A549 (cell line): ENCODE measurements around the gene DLG2. TPM values are rescaled to one million over a fixed set of nuclear protein-coding genes. Genes with fewer than 3 reads are reported as not detected.

ENCODE experiments used
- ATAC-seq, 2 experiments: fragments of 200-7000 bp in 1 of 2; fragments of >200 bp in 1 of 2; cut with Nextera tagmentation in 1 of 2; cut with Tn5 transposase in 1 of 2; 3 replicates each; pipeline versions ENCODE4 v1.8.0 to v1.9.1; 2018 to 2020; ENCODE audit warnings: mild to moderate bottlenecking in 1 of 2, moderate library complexity in 1 of 2
- CTCF ChIA-PET: fragments of 300-600 bp; sonication (Branson Sonifier 250); formaldehyde crosslinking; extraction: SDS; loops from one replicate; lab custom pipeline; 2021; ENCODE audit warnings: antibody characterized with exemption, inconsistent platforms; lab: Yijun Ruan, JAX
- POLR2A ChIA-PET: fragments of 350-600 bp; formaldehyde crosslinking; extraction: SDS; loops from one replicate; lab custom pipeline; 2021; ENCODE audit warnings: antibody characterized with exemption, inconsistent platforms; lab: Yijun Ruan, JAX
- DNase-seq, 2 experiments: peaks; one replicate each; pipeline versions ENCODE4 v3.0.0 to v3.0.0-alpha.2; 2011 to 2016; ENCODE audit warnings: low read depth in 1 of 2, low spot score in 1 of 2
- FAIRE-seq: peaks from 2 replicates; lab custom pipeline; 2011; peaks lifted over from hg19 to GRCh38; lab: Jason Lieb, UNC
- H3K27ac ChIP-seq, 2 experiments: fragments of >200 bp; sonication (Bioruptor Twin); formaldehyde crosslinking; 3 replicates each; pipeline ENCODE4 v1.5.1; 2016 to 2017
- H3K4me1 ChIP-seq: fragments of >200 bp; sonication (Bioruptor Twin); formaldehyde crosslinking; 3 replicates; pipeline ENCODE4 v1.6.1; 2016
- H3K4me2 ChIP-seq: fragments of >200 bp; sonication (Bioruptor Twin); formaldehyde crosslinking; 3 replicates; pipeline ENCODE4 v1.6.1; 2016
- H3K4me3 ChIP-seq: fragments of >200 bp; sonication (Bioruptor Twin); formaldehyde crosslinking; 3 replicates; pipeline ENCODE4 v1.5.1; 2016
- H3K9me3 ChIP-seq: fragments of >200 bp; sonication (Bioruptor Twin); formaldehyde crosslinking; 3 replicates; pipeline ENCODE4 v1.6.1; 2016
- BHLHE40 ChIP-seq: IDR thresholded peaks from 2 replicates; pipeline ENCODE4 v1.6.1; 2012; ENCODE audit warnings: low read depth, low read length, inconsistent platforms
- CBX8 ChIP-seq: fragments of 200-600 bp; sonication (generic); IDR thresholded peaks from 2 replicates; pipeline ENCODE4 v1.6.1; 2016
- EHMT2 ChIP-seq: fragments of 200-600 bp; sonication (generic); IDR thresholded peaks from 2 replicates; pipeline ENCODE4 v1.6.1; 2016; ENCODE audit warnings: antibody characterized with exemption, low read depth, mild to moderate bottlenecking, moderate library complexity
- ESRRA ChIP-seq: fragments of 150-350 bp; IDR thresholded peaks from 2 replicates; pipeline ENCODE4 v1.6.1; 2014; ENCODE audit warnings: mild to moderate bottlenecking, low read length, borderline replicate concordance
- GATA3 ChIP-seq: IDR thresholded peaks from 2 replicates; pipeline ENCODE4 v1.6.1; 2012; ENCODE audit warnings: borderline replicate concordance
- JUN ChIP-seq, 2 experiments: fragments of >200 bp; sonication (Bioruptor Twin); formaldehyde crosslinking; IDR thresholded peaks; 2 replicates in 1 of 2; 3 replicates in 1 of 2; pipeline ENCODE4 v1.6.1; 2016 to 2017
- JUNB ChIP-seq: fragments of >200 bp; sonication (Bioruptor Twin); formaldehyde crosslinking; IDR thresholded peaks from 2 replicates; pipeline ENCODE4 v1.6.1; 2016
- KDM1A ChIP-seq: fragments of 200-600 bp; sonication (generic); IDR thresholded peaks from 2 replicates; pipeline ENCODE4 v1.6.1; 2016; ENCODE audit warnings: low read depth, mild to moderate bottlenecking
- MAZ ChIP-seq: fragments of 150-350 bp; IDR thresholded peaks from 2 replicates; pipeline ENCODE4 v1.6.1; 2014; ENCODE audit warnings: antibody characterized with exemption, low read depth, low read length, borderline replicate concordance
- MYC ChIP-seq: IDR thresholded peaks from 2 replicates; pipeline ENCODE4 v1.6.1; 2012; ENCODE audit warnings: mild to moderate bottlenecking, inconsistent platforms, low read length, improper control_type of control experiment, borderline replicate concordance
- NFE2L2 ChIP-seq: fragments of 150-350 bp; conservative IDR thresholded peaks from 2 replicates; pipeline ENCODE4 v1.6.1; 2014; ENCODE audit warnings: low read length
- NR3C1 ChIP-seq: fragments of >200 bp; sonication (Bioruptor Twin); formaldehyde crosslinking; IDR thresholded peaks from 3 replicates; pipeline ENCODE4 v1.6.1; 2017
- POLR2A ChIP-seq: IDR thresholded peaks from 2 replicates; pipeline ENCODE4 v1.6.1; 2012; ENCODE audit warnings: mild to moderate bottlenecking, low read length
- POLR2AphosphoS2 ChIP-seq: conservative IDR thresholded peaks from 2 replicates; pipeline ENCODE4 v1.6.1; 2012; ENCODE audit warnings: low read length, improper control_type of control experiment, inconsistent platforms
- RARB ChIP-seq: fragments of 250-450 bp; sonication (Bioruptor Pico); IDR thresholded peaks from 2 replicates; pipeline ENCODE4 v1.8.0; 2021; ENCODE audit warnings: mild to moderate bottlenecking, moderate library complexity
- RCOR1 ChIP-seq: fragments of 150-350 bp; IDR thresholded peaks from 2 replicates; pipeline ENCODE4 v1.6.1; 2014; ENCODE audit warnings: antibody characterized with exemption, low read length, low read depth
- TFCP2L1 ChIP-seq: fragments of 250-450 bp; sonication (Bioruptor Pico); IDR thresholded peaks from 2 replicates; pipeline ENCODE4 v1.5.0; 2021; ENCODE audit warnings: mild to moderate bottlenecking
- TP53 ChIP-seq: fragments of 250-450 bp; sonication (Bioruptor Pico); IDR thresholded peaks from 2 replicates; pipeline ENCODE4 v1.5.0; 2021; ENCODE audit warnings: mild to moderate bottlenecking, moderate library complexity
- ZNF302 ChIP-seq: fragments of 250-450 bp; sonication (Bioruptor Pico); IDR thresholded peaks from 2 replicates; pipeline ENCODE4 v1.9.0; 2021; ENCODE audit warnings: inconsistent platforms, mild to moderate bottlenecking, moderate library complexity
- ZSCAN20 ChIP-seq: fragments of 250-450 bp; sonication (Bioruptor Pico); IDR thresholded peaks from 2 replicates; pipeline ENCODE4 v1.8.0; 2022; ENCODE audit warnings: mild to moderate bottlenecking, moderate library complexity
- WGBS: methylation state at CpG from one replicate; pipeline ENCODE4 v1.1.6; 2017; ENCODE audit errors: missing lambda C conversion rate; 5-methylcytosine and 5-hydroxymethylcytosine counted together
- polyA plus RNA-seq, 4 experiments: library from polyadenylated mRNA; depleted of rRNA in 3 of 4; stranded (reverse); fragments of >200 nt; fragmentation: RNase III in 1 of 4; extraction: RNeasy Plus Mini Kit Qiagen cat#74134 plus additional on column Dnase treatment in 1 of 4; gene quantifications; 2 replicates in 3 of 4; 3 replicates in 1 of 4; pipeline ENCODE4 v1.2.3, GENCODE V29; 2011 to 2017
- TF ChIP-seq, protein P1 (sequence below): IDR thresholded peaks from 2 replicates; pipeline ENCODE4 v1.6.1; 2012
- TF ChIP-seq, protein P2 (sequence below): fragments of 250-450 bp; sonication (Bioruptor Pico); IDR thresholded peaks from 2 replicates; pipeline ENCODE4 v1.5.0; 2021; ENCODE audit warnings: mild to moderate bottlenecking, moderate library complexity, borderline replicate concordance
- TF ChIP-seq, protein P3 (sequence below): fragments of 200-600 bp; sonication (generic); IDR thresholded peaks from 2 replicates; pipeline ENCODE4 v1.6.1; 2016; ENCODE audit warnings: antibody characterized with exemption, mild to moderate bottlenecking, moderate library complexity
- TF ChIP-seq, protein P4 (sequence below): fragments of 150-350 bp; IDR thresholded peaks from 2 replicates; pipeline ENCODE4 v1.6.1; 2014; ENCODE audit warnings: low read depth, mild to moderate bottlenecking, low read length

Gene DLG2
- polyA plus RNA-seq, 2 of the 4 experiments (the other 2 are of a cell fraction) = 0.26 to 0.79 TPM

DNA sequence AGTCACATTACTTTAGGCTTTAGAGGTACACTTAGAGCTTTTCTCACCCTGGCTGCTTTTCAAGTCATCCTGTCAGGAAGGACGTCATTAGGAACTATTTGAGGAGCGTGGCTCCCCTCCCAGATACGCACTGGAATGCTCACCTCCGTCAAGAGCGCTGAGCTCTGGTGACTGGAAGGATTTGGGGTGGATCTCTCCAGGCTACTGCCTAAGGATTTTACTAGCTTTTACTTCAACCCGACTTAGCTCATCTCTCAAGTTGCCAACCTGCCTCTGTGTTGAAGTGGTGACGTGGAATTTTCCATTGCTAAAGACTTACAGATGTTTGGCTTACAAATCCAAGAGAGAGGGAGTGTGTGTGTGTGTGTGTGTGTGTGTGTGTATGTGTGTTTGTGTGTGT, 1985.6 kb downstream of the DLG2 start:
- Histone ChIP-seq H3K4me2 (no peak overlapping the region), H3K4me3 (no peak overlapping the region), H3K27ac (no peak overlapping the region), H3K4me1 (no peaks in the 10 kb centered on the region), H3K9me3 (no peaks in the 10 kb centered on the region)
- ChIA-PET POLR2A (no interaction called here), CTCF (interaction anchor here (0.7 kb wide), 1 partner anchor 1142 kb away, joined by 3 read pairs; no protein-coding TSS in a partner anchor)
- peak in 1 of 2 experiments; percentile 7 for DNase-seq
- FAIRE-seq = no peak
- 7% methylated on average over 7 of the region's 7 CpGs for WGBS
- no peak for TF ChIP-seq POLR2A
- no peak for TF ChIP-seq NFE2L2
- TF ChIP-seq, protein P1, sequence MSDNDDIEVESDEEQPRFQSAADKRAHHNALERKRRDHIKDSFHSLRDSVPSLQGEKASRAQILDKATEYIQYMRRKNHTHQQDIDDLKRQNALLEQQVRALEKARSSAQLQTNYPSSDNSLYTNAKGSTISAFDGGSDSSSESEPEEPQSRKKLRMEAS = no peak
- no peak for TF ChIP-seq JUN (IDR thresholded peaks at IDR 0.05)
- no peak for TF ChIP-seq POLR2AphosphoS2
- no peak for ATAC-seq

DNA sequence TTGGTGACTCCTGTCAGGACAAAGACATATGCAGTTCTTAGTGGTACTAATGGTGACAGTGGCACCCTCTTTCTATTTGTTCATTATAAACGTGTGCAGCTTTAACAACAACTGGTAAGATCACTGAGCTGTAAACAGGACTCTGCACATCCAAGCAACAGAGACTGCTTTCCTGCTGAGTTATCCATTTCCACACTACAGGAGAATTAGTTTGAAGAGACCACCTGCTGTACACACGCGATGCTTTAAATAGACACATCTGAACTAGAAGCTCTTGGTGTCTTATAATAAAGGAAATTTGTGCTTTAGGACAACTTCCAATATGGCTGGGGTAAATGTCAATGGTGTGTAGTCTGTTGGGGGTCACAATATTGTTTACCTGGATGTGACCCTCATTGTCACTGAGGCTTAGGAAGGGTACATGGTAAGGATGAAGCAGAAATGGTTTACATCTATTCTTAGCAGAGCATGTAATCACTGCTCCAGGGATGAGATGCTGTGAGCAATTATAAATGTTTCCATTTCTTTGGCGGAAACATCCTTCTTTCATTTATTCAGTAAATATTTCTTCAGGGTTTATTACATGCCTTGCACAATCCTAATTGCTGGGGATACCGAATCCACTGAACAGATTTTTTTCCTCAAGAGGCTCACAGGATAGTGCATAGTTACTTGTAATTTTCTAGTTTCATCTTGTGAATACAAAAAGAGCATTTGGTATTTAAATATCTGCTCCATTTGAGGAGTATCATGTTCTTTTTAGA, 1987.0 kb downstream of the DLG2 start:
- ChIA-PET POLR2A (no interaction called here), CTCF (interaction anchor here (0.6 kb wide), 1 partner anchor 43 kb away, joined by 4 read pairs; no protein-coding TSS in a partner anchor)
- Histone ChIP-seq H3K4me3 (no peak overlapping the region), H3K4me2 (no peak overlapping the region), H3K9me3 (no peaks in the 10 kb centered on the region), H3K4me1 (no peaks in the 10 kb centered on the region), H3K27ac (no peak overlapping the region)
- FAIRE-seq (no peak), DNase-seq (no peak), ATAC-seq (no peak)
- whole genome bisulfite sequencing = 41% methylated on average over 5 of the region's 5 CpGs
- TF ChIP-seq ZSCAN20 (CRISPR knock-in tag) (no peak), MYC (no peak), GATA3 (no peak), KDM1A (no peak), RARB (no peak), ESRRA (no peak), BHLHE40 (no peak), NR3C1 (no peak), TFCP2L1 (no peak), RCOR1 (no peak), EHMT2 (no peak), ZNF302 (CRISPR knock-in tag) (no peak), MAZ (no peak), JUNB (no peak), CBX8 (no peak), TP53 (CRISPR knock-in tag) (no peak)
- TF ChIP-seq, protein P2, sequence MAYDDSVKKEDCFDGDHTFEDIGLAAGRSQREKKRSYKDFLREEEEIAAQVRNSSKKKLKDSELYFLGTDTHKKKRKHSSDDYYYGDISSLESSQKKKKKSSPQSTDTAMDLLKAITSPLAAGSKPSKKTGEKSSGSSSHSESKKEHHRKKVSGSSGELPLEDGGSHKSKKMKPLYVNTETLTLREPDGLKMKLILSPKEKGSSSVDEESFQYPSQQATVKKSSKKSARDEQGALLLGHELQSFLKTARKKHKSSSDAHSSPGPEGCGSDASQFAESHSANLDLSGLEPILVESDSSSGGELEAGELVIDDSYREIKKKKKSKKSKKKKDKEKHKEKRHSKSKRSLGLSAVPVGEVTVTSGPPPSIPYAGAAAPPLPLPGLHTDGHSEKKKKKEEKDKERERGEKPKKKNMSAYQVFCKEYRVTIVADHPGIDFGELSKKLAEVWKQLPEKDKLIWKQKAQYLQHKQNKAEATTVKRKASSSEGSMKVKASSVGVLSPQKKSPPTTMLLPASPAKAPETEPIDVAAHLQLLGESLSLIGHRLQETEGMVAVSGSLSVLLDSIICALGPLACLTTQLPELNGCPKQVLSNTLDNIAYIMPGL (CRISPR knock-in tag) = no peak
- TF ChIP-seq, protein P3, sequence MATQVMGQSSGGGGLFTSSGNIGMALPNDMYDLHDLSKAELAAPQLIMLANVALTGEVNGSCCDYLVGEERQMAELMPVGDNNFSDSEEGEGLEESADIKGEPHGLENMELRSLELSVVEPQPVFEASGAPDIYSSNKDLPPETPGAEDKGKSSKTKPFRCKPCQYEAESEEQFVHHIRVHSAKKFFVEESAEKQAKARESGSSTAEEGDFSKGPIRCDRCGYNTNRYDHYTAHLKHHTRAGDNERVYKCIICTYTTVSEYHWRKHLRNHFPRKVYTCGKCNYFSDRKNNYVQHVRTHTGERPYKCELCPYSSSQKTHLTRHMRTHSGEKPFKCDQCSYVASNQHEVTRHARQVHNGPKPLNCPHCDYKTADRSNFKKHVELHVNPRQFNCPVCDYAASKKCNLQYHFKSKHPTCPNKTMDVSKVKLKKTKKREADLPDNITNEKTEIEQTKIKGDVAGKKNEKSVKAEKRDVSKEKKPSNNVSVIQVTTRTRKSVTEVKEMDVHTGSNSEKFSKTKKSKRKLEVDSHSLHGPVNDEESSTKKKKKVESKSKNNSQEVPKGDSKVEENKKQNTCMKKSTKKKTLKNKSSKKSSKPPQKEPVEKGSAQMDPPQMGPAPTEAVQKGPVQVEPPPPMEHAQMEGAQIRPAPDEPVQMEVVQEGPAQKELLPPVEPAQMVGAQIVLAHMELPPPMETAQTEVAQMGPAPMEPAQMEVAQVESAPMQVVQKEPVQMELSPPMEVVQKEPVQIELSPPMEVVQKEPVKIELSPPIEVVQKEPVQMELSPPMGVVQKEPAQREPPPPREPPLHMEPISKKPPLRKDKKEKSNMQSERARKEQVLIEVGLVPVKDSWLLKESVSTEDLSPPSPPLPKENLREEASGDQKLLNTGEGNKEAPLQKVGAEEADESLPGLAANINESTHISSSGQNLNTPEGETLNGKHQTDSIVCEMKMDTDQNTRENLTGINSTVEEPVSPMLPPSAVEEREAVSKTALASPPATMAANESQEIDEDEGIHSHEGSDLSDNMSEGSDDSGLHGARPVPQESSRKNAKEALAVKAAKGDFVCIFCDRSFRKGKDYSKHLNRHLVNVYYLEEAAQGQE = no peak
- TF ChIP-seq, protein P4, sequence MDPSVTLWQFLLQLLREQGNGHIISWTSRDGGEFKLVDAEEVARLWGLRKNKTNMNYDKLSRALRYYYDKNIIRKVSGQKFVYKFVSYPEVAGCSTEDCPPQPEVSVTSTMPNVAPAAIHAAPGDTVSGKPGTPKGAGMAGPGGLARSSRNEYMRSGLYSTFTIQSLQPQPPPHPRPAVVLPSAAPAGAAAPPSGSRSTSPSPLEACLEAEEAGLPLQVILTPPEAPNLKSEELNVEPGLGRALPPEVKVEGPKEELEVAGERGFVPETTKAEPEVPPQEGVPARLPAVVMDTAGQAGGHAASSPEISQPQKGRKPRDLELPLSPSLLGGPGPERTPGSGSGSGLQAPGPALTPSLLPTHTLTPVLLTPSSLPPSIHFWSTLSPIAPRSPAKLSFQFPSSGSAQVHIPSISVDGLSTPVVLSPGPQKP = no peak
